DMS53 (cell line): Measurements from ENCODE around the gene CLTC.

Source experiments
- DNase-seq: peaks from one replicate; lab custom pipeline; 2025; lab: John Stamatoyannopoulos, UW

CLTC gene

DNA sequence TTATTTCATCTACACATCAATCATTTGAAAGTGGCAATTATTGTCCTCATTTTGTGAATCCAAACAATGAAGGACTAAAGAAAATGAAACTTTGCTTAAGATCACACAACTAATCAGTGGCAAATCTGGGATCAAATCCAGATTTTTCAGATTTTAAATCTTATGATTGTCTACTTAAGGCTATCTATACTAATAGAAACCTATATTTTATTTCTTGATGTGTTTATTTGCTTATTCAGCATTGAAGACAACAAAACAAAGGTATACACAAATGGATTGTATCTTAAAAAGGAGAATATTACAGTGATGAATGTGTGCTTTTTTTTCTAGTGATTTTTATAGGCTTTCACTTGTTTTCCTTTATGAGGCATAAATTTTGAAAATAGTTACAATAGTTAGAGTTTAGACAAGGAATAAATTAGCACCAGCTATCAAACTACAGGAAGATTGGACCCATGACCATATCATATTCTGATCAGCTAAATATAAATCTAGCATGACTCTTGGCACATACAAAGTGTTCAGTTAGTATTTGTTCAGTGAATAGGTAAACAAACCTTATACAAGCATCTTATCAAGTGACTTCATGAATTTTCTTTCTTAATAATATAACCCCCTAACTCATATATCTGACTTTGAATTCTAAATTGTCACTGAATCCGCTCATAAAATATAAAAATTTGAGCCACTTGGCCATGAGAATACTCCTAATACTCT, 108.3 kb downstream of the CLTC start:
- DNase-seq = peak; percentile 25

DNA sequence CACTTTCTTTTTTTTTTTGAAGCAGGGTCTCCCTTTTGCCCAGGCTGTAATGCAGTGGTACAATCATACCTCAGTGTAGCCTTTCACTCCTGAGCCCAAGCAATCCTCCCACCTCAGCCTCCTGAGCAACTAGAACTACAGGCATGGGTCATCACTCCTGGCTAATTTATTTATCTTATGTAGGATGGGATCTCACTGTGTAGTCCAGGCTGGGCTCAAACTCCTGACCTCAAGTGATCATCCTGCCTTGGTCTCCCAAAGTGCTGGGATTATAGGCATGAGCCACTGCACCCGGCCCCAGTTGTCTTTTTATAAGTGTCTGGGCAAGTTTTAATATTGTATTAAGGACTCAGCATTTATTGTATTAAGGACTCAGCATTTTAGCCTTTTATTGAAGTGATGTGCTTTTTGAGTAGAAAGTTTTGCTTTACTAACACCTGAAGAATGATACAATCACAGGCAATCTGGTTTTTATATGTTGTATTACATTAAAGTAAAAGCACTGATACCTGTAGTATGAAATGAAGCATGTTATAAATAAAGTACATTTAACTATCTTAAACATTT, 110.7 kb downstream of the CLTC start:
- no peak for DNase-seq

DNA sequence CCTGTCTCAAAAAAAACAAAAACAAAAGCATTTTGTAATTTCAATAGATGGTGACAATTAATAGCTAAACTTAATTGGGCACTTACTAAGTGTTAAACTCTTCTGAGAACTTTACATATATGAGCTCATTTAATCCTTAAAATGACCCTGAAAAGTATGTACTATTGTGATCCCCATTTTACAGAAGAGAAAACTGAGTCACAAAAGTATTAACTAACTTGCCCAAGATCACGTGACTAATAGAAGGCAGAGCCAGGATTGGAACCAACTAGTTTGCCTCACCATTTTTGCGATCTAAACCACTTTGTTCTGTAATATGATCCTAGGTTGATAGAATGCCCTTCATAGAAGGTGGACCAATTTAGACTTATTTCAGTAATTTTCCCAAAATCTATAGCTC, 114.0 kb downstream of the CLTC start:
- no peak for DNase-seq

DNA sequence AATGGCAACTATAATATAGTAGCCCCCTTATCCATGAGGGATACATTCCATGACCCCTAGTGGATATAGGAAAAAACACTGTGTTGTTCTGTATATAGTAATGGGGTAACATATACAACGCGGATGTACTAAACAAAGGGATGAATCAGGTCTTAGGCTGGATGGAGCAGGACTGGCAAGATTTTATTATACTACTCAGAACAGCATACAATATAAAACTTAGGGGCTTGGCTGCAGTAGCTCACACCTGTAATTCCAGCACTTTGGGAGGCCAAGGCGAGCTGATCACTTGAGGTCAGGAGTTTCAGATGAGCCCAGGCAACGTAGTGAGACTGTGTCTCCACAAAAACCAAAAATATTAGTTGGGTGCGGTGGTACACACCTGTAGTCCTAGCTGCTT, 114.5 kb downstream of the CLTC start:
- no peak for DNase-seq

DNA sequence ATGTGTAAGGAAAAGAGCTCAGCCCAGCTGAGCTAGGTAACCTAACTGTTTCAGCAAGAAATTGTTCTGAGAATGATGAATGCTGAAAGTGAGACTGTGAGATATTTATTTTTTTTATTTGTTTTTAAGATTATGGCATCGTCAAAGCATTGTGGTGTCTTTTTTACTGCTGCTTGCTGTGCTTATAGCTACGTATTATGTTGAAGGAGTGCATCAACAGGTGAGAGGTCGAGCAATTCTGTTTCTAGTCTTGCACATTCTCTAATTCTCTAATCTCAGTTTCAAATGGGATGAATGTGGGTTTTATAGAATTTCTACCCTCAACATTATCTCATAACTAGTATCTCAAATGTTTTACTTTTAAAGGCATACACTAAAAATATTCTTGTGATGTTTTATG, 117.6 kb downstream of the CLTC start:
- no peak for DNase-seq

DNA sequence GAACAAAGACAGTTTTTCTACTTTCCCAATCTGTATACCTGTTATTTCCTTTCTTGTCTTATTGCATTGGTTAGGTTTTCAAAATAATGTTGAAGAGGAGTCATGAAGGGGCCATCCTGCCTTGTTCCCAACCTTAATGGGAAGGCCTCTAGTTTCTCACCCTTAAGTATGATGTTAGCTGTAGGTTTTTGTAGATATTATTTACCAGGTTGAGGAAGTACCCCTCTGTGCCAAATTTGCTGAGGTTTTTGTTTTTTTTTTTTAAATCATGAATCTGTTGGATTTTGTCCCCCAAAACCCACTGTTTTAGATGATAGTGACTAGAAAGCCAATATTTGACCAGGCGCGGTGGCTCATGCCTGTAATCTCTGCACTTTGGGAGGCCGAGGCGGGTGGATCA, 124.1 kb downstream of the CLTC start:
- no peak for DNase-seq

DNA sequence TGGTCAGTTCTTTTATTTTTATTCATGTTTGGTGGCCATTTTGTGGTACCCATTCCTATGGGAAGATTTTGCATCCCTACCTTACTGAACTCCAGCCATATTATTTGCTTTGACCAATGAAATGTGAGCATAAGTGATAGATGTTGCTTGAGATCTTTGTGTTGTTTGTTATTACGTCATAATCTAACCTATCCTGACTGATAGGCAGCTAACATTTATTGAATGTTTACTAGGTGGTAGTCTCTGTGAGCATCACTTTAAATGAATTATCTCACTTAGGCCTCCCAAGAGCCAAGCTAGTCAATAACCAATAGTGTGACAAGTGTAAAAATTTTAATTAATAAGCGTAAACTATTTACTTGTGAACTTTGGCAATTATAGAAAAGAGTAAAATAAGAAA, 125.3 kb downstream of the CLTC start:
- no peak for DNase-seq
